HT1080 (cell line): ENCODE data around the gene FLCN. TPM values are rescaled to one million over a fixed set of nuclear protein-coding genes. Genes with fewer than 3 reads are reported as not detected.
"Not testable (repeated sequence)": the region's sequence is repeated elsewhere in the genome, so short reads cannot be mapped to it uniquely, and the experiment has no call there.

Source experiments
- DNase-seq: peaks from one replicate; pipeline ENCODE4 v3.0.0-alpha.2; 2015; ENCODE audit warnings: low read depth
- total RNA-seq: library from RNA; depleted of rRNA; stranded (reverse); fragments of >200 nt; shearing (Covaris generic); gene quantifications from 2 replicates; pipeline ENCODE4 v1.2.3, GENCODE V29; 2014

The FLCN gene
- total RNA-seq, 1 experiment from 2014 or later: 35.4 TPM

DNA sequence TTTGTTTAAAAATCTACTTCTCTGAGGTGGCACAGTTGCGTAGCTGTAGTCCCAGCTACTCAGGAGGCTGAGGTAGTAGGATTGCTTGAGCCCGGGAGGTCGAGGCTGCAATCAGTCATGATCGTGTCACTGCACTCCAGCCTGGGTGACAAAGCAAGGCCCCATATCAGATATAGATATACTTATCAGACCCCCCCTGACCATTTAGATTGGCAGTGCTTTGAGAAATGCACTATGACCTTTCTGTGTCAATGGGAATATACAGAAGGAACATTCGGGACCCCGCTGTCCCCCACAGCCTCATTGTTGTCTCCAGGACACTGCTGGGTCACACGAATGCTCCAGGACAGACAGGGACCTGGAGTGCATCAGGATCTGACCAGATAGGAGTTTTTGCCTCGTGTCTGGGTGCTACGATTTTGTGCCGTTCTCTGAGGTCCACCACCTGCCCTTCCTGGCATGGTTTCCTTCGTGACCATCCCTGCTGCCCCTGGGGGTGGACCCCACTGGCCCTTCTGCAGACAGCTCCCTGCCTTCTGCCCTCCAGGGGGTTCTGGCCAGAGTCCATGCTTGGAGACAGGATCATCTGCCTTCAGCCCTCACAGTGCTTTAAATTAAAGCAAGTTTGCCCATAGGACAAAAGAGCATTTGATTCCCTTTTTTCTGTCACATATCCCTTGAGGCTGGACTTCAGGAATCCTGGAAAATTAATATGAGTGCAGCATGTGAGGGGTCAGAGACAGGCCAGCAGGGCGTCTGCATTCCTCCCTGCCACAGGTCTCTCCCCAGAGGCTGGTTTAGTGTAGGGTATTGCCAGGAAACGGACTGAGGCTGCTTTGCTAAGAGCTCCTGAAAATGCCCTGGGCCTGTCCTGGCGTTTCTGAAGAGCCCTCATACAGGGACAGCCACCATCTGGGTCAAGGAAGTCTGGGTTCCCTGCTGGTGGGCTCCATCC is 50.1 kb downstream of the FLCN start:
- DNase-seq: no peak

DNA sequence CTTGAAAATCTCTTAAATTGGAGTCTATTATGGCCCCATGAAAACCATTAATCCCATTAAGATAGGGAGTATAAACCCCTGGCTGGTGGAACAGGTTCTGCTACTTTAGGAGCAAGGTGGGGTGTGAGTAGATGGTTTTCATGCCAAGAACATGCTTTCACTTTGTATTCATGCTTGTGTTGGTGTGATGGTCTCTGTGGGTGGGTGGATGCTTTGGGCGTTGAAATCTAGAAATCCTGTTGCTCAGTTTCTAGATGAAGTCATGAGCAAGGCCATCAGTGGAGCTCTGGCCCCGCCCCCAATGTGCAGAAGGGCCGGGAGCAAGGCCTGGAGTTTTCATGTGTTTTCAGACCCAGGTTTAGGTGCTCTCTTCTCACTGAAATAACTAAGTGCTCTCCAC is 50.9 kb downstream of the FLCN start:
- no peak for DNase-seq

- not testable (repeated sequence) for DNase-seq
These were observed 51.8 kb downstream of the FLCN start for GRCh38 chr17:17184985-17185757.

- DNase-seq: no peak
These were observed 53.2 kb downstream of the FLCN start for GRCh38 chr17:17183744-17184143.

- DNase-seq: no peak
These were observed 54.3 kb downstream of the FLCN start for GRCh38 chr17:17182598-17183136.

DNA sequence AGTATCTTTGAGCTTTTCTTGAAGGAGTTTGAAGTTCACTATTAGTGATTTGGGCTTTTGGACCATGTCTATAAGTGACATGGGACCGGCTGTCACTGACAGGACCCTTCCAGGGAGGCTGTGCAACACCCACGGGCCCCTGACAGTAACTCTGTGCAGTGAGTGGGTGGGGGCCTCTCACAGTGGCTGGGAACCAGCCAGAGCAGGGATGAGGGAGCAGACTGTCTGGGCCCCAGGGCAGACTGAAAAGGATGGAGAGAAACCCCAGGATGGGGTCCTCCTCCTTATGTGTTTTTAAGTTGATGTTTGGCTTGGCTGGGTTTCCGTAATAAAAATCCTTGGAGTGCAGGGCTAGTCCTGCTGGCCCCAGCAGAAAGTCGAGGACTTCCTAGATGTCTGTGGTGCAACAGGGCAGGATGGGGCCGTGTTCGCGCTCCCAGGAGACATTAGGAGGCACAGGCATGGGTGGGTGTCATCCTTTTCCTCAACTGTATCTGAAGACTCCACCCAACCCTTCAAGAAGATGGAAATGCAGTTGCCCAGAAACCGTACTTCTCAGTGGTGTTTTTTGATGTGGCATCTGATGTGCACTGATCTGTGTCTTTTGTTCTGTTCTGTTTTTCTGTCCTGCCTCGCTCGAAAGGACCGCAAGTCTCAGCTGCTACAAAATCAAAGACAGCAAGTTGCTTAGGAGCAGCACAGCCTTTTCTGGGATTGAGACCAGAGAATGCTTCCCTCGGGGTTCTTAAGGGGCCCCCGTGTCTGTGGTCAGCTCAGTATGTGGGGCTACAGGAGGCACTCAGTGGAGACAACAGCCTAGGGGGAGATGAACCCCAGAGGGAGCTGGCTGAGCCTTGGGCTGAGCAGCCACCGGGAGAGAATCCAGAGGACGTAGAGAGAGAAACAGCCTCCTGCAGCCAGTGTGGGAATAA is 55.0 kb downstream of the FLCN start:
- DNase-seq: no peak

DNA sequence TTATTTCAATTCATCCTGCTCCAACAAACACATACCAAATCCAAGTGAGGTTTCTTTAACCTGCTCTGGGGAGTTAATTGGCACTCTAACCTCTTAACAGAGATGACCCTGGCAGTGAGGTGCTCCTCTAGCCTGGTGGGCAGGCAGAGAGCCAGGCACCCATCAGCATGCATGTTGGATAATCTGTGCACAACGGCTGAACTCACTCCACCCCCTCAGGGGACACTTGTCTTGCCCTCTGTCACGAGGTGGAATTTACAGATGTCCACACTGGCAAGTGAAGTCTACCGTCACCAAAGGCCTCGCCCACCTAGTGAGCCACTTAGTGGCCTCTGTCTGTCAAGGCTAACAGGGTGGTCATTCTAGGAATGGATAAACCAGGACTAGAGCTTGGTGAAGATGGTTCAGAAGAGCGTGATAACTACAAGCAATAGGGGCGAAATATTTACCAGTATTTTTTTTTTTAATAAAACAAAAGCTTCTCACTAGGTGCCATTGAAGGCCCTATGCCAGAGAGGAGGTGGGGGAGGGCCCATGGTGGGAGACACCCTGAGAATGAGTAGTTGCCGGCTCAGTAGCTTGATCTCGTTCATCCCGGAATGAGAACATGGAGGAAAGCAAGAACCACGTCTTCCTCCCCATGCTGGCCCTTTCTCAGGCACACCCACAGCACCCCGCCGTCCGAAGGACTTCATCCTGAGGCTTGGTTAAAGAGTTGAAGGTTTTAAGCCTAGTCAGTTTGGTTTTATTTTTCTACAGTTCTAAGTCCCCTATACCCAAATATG is 56.0 kb downstream of the FLCN start:
- no peak for DNase-seq

DNA sequence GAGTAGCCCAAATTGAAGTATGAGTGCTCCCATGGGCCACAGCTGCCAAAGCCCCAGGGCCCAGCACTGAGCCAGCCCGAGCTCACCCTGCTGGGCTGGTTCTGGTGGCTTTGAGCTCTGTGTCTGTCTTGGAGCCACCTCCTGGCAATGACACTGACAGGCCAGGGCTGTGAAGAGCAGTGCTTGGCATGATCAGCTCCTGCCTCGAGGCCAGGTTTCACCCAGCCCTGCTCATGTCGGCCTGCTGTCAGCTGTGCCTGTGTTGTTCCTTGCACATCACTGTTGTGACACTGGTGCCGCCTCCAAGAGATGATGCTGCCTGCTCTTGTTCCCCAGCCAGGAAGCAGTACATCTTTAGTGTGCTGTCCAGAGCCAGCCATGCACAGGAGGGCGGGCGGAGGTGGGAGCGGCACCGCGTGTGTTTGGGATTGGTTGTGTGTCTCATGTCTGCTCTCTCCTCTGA is 56.8 kb downstream of the FLCN start:
- DNase-seq: no peak

DNA sequence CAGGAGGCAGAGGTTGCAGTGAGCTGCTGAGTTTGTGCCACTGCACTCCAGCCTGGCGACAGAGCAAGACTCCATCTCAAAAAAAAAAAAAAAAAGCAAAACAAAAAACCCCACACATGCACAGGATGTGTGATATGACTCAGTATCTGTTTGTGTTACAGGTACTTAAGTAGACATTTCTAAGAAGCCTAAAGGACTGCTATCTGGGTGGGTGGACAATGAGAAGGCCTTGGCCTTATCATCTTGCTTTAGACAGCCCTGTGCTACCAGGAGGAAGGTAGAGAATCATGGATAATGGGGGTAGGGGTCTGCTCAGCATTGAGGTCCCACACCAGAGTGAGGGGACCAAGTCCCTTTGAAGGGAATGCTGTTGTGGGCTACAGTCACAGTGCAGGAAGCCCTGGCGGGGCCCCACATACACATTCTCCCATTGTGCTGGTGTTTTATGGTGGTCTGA is 57.6 kb downstream of the FLCN start:
- DNase-seq: peak; percentile 67

GRCh38 chr17:17177176-17177575 is 59.8 kb downstream of the FLCN start:
- no peak for DNase-seq

DNA sequence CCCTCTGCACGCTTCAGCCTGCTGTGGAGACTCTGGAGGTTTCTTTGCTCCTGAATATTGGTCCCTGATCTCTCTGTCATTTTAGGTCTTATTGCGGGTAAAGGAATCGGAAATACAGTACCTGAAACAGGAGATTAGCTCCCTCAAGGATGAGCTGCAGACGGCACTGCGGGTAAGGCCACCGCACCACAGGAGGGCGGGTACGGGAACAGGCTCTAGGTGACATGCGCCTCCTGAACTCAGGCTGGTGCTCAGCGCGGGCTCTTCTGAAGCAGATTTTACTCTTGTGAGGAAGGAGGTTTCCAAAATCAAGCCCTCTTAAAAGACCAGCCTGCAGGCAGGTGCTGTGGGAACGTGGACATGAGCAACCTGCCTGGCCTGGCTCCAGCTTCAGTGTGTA is 60.6 kb downstream of the FLCN start:
- DNase-seq: no peak

GRCh38 chr17:17175917-17176316 is 61.1 kb downstream of the FLCN start:
- no peak for DNase-seq

DNA sequence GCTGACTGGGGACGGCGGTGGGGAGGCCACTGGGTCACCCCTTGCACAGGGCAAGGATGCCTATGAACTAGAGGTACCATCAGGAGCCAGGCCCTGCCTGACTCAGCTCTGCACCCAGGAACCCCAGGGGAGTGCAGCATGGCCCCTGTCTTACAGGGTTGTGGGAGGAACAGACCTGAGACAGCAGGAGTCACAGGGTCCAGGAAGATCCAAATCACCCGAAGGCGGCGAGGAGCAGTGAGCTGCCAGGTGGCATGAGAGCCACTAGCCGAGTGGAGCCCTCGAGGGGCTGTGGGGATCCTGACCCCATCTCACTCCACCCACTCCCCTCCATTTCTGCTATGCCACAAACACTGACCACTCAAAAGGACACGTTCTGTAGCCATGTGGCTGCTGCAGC is 61.6 kb downstream of the FLCN start:
- DNase-seq: no peak

DNA sequence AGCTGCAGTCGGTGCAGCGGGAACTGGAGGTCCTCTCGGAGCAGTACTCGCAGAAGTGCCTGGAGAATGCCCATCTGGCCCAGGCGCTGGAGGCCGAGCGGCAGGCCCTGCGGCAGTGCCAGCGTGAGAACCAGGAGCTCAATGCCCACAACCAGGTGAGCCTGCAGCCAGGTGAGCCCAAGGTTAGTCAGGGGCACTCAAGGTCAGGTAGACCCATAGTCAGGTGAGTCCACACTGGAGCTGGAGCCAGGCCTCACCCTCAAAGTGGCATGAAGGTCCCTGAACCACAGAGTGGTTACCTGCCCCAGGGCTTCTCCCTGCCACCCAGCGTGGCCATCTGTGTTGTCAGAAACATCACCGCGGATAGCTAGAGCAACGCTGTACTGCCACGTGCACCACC is 63.0 kb downstream of the FLCN start:
- DNase-seq: no peak

DNA sequence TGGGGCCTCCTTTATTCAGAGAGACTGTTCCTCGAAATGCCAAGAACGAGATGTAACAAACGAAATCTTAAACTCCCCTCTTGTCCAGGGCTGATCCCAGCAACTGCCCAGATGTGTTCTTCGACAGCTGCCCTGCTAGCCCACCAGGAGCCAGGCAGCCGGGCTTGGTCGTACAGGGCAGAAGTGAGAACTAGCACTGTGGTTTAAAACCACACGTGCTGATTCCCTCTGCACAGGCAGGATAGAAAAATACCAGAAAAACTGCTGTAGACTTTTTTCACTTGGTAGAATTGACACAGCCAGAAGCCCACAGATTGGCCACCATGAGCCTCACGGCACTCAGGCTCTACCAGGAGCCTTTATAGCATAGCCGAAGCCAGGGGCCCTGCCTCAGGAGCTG is 64.0 kb downstream of the FLCN start:
- no peak for DNase-seq

GRCh38 chr17:17172001-17172939 is 64.7 kb downstream of the FLCN start:
- DNase-seq: no peak

DNA sequence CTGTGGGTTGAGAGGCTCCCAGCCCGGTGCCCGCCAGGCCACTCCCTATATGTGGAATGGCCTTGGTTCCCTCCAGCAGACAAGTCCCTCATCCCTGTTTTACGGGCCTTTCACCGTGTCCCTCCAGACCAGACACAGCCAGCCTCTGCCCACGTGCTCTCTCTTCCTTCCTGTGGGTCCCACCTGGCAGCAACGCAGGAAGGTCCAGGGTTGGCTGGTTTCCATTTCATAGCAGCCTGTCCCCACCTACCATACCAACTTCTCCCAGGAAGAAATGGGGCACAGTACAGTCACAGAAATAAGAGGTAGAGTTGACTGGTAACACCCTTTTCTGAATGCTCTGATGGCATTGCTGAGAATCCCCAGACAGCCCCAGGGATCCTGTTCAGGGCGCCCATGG is 65.8 kb downstream of the FLCN start:
- no peak for DNase-seq

GRCh38 chr17:17170346-17170985 is 66.5 kb downstream of the FLCN start:
- DNase-seq: no peak
